HG02885 (cell line): ENCODE results near the gene DAB2IP.

Source experiments
- ATAC-seq: cut with Tn5 transposase; IDR thresholded peaks from one replicate; pipeline ENCODE4 v1.9.1; 2021; ENCODE audit warnings: mild to moderate bottlenecking; ENCODE audit not compliant: unreplicated experiment, poor library complexity

DAB2IP gene

DNA sequence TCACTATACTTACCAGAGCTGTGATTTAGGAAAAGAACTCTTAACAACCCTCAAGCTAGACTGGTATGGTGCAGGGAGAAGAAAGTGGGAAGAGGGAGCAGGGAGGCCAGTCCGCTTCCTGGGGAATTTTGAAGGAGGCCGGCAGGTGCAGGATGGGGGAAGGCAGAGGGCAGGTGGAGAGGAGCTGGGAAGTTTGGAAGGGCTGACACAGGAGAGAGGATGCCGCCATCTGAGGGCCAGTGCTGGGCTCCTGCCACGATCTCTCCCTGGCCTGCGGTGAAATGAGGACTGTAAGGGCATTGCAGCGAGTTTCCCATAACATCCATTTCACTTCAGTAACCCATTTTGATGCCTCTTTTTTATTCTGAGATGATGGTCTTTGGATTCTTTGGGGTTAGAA, 8.9 kb downstream of the DAB2IP start:
- ATAC-seq = no peak

GRCh38 chr9:121660876-121661275, 9.4 kb downstream of the DAB2IP start:
- ATAC-seq = no peak

DNA sequence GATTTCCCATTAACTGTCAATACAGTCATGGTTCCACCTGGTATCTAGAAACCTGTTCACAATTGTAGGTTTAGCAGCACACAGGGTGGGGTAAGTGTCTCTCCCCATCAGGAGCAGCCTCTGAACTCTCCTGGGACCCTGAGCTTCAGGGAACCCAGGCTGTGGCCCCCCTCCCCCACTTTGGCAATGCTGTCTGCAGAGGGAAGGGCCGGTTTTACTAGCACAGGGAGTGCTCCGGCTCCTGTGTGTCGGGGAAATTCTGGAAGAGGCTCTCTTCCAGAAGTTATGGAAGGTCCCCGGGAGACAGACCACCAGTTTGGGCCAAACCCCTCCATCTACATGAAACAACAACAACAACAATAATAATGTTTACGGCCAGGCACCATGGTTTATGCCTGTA, 9.9 kb downstream of the DAB2IP start:
- no peak for ATAC-seq

GRCh38 chr9:121662359-121662758, 10.9 kb downstream of the DAB2IP start:
- no peak for ATAC-seq

GRCh38 chr9:121662891-121663580, 11.6 kb downstream of the DAB2IP start:
- no peak for ATAC-seq

DNA sequence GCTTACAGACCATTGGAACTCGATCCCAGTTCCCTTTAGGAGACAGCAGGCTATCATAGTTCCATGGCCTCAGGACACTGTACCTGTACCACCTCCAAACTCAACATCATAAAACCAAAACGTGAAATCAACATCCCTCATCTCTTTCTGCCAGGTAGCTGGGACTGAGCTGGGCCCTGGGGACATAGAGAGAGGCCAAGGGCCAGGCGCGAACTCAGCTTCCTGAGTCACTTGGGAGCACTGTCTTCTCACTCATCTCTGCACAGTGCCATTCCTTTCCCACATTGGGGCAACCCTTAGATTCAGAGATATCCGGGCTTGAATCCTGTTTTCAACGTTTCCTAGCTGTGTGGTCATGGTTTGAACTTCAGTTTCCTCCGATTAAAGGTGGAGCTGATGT, 12.2 kb downstream of the DAB2IP start:
- no peak for ATAC-seq

DNA sequence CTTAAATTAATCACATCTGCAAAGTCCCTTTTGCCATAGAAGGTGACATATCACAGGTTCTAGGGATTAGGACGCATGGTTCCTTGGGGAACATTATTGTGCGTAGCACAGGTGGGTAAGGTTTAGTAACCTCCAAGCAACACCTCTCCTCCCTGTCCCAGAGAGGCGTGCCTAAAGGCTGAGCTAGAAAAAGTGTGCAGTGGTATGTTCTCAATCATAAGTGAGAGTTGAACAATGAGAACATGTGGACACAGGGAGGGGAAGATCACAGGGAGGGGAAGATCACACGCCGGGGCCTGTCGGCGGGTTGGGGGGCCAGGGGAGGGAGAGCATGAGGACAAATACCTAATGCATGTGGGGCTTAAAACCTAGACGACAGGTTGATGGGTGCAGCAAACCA, 14.9 kb downstream of the DAB2IP start:
- no peak for ATAC-seq

DNA sequence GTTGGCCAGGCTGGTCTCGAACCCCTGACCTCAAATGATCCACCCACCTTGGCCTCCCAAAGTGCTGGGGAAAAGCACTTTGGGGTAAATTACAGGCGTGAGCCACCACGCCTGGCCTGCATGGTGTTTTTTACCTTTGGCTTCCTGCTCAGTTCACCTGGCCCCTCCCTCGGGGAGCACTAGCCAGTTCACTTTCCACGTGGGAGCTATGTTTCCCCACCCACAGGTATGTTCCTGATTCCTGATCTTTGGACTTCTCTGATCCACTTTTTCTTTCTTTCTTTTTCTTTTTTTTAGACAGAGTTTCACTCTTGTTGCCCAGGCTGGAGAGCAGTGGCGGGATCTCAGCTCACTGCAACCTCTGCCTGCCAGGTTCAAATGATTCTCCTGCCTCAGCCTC, 15.8 kb downstream of the DAB2IP start:
- no peak for ATAC-seq

GRCh38 chr9:121667890-121668289, 16.5 kb downstream of the DAB2IP start:
- no peak for ATAC-seq

DNA sequence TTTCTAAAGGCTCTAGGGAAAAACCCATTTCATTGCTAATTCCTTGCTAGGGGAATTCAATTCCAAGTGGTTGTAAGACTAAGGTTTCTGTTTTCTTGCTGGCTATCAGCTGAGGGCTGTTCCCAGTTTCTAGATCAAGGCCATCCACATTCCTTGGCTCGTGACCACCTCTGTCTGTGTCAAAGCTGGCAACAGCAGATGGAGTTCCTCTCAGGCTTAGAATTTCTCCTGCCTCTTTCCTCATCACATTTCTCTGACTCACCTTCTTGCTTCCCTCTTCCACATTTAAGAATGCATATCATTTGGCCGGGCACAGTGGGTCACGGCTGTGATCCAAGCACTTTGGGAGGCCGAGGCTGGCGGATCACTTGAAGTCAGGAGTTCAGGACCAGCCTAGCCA, 19.0 kb downstream of the DAB2IP start:
- no peak for ATAC-seq

DNA sequence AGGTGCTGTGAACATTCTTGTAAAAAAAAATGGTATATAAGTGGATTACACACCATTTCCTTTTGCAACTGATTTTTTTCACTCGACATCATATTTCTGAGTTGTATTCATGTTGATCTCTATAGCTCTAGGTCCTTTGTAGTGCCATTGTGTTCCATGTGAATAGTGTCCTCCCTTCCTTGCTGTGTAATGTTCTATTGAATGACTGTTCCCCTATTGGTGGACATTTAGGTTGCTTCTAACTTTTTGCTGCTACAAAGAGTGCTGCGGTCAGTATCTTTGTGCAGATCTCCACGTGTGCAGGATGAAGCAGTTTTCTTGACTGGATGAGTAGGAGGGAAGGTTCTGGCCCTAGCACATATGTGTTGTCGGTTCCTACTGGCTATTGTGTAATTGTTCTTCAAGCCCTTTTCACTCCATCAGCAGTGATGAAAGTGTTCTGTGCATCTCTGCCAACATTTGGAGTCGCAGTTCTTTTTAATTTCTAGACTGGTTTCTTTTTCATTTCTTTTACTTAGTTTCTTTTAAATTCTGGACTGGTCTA, 20.2 kb downstream of the DAB2IP start:
- no peak for ATAC-seq

- no peak for ATAC-seq
Observed at GRCh38 chr9:121672213-121672612, 20.8 kb downstream of the DAB2IP start.

GRCh38 chr9:121672986-121673385, 21.6 kb downstream of the DAB2IP start:
- no peak for ATAC-seq

DNA sequence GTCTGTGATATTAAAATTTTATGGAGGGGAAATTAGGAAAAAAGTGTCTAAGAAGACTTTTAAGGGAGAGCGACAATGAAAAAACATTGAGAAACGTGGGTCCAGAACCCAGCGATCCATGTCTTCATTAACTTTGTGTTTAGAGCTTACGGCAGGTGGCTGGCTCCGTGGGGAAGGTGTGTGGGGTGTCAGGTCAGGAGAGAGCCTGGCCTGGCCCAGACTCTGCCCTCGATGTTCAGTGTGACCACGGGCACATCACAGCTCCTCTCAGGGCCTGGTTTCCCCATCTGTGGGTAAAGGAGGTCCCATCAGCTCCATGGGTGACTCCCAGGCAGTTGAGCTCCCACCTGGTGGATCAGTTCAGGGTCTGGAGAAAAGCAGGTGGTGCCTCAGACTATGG, 22.1 kb downstream of the DAB2IP start:
- ATAC-seq = no peak

GRCh38 chr9:121674017-121674416, 22.6 kb downstream of the DAB2IP start:
- ATAC-seq = no peak

GRCh38 chr9:121674952-121675351, 23.5 kb downstream of the DAB2IP start:
- ATAC-seq = no peak

DNA sequence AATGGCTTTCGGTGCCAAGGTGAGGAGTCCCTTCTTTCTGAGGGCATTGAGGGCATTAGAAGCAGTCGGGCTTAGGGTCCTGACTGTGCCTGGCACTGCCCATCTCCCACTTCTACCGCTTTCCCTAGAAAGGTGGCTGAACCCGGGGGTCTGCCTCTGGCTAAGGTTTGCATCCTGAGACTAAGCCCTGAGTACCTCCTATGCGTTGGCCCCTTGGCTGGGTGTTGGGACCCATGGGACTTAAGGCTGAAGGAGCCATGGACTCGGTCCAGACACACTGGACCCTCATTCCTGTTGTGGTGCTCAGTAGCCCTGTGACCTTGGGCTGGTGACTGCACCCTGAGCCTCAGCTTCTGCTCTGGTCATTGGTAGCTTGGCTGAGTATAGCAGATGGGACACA, 23.9 kb downstream of the DAB2IP start:
- no peak for ATAC-seq

DNA sequence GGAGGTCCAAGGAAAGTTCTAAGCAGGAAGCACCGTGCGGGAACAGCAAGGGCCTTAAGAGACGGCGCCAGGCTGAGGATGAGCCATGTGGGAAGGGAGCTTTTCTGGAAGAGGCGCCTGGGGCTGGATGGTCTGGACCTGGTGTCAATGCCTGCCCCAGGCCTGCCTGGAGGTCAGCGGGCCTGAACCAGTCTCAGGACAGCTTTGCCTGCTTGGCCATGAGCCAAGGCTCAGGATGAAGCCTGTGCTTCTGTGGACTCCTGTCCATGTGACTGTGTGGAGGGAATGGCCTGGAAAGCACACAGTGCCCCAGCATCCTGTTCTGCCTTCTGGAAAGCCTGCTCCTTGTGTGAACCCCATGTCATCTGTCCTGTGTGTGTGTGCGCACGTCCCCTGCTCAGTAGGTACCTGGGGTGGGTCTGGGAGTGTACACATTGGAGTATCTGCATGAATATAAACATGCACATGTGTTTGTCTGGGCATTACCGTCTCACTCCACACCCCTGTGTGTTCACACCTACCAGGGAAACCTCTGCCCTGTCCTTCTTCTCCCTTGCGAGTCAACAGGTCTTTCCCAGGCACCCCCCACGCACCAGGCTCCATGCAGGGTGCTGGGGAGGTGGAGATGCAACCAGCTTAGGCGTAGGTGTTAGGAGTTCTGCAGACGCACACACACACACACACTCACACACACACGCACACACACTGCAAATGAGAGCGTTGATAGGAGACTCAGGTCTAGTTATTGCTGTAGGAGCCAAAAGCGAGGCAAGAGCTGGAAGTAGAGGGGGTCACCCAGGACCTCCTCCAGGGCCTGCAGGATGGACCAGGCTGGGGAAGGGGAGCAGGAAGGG, 24.8 kb downstream of the DAB2IP start:
- no peak for ATAC-seq

DNA sequence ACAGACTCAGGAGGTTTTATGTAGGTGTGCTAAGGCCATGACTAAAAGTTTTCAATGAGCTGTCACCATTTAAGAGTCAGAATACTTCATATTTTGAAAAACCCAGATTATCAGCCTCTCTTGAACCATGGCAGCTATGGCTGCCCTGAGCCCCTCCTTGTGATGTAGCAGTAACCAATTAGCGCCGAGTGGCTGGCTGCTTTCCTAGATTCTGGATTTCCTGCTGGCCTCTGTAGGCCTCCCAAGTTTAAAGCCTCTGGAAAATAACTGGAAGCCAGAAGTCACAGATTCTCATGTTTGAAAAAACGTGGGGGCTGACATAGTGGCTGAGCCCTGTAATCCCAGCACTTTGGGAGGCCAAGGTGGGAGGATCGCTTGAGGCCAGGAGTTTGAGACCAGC, 25.5 kb downstream of the DAB2IP start:
- no peak for ATAC-seq

GRCh38 chr9:121678501-121679022, 27.1 kb downstream of the DAB2IP start:
- ATAC-seq = no peak

DNA sequence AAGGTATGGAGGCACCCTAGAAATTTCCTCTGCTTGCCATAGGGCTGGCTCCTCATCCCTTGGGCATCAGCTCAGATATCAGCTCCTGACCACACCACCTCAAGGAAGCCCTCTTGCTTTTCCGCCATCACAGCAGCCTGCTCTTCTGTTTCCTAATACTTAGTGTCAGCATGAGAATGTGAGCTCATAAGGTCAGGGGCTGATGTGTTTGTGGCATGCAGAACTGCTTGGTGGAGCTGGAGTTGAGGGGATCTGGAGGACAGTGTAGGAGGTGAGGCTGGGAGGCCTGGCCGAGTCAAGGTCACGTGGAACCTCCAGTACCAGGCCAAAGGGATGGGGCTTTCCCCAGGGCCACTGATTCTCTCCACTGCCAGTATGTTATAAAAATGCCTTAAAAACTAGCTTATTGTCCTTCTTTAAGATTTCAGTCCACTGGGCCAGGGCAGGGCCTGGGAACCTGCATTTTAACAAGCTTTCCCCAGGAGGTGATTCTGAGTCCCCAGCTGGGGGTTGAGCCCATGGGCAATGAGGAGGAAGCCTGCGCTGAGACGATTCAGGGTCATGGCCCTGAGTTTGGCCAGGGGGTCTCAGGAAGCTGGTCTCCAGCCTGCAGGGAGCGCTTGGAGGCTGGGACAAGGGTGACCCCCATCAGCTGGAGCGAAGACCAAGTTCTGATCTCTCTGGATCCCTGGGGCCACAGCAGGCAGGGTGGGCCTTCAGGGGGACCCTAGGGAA, 28.6 kb downstream of the DAB2IP start:
- no peak for ATAC-seq
